ENCODE data around the gene AUP1.

DNA sequence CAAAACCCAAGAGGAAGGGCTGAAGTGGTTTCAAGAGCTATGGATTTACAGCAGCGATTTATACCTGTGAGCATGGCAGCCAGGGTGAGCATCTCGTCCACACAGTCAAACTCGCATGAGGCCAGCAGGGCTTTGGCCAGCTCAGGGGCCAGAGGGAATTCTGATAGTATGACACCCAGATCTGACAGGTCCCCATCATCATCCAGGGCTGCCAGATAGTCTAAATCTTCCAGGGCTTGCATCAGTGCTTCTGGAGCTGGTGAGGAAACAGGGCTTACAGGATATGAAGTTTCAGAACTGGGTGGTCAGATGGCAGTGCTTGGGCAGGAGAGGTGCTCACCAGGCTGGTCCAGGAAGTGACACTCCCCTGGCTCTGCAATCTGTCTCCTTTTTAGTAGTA lies 7.0 kb downstream of the AUP1 start:
- TF ChIP-seq, protein P1, sequence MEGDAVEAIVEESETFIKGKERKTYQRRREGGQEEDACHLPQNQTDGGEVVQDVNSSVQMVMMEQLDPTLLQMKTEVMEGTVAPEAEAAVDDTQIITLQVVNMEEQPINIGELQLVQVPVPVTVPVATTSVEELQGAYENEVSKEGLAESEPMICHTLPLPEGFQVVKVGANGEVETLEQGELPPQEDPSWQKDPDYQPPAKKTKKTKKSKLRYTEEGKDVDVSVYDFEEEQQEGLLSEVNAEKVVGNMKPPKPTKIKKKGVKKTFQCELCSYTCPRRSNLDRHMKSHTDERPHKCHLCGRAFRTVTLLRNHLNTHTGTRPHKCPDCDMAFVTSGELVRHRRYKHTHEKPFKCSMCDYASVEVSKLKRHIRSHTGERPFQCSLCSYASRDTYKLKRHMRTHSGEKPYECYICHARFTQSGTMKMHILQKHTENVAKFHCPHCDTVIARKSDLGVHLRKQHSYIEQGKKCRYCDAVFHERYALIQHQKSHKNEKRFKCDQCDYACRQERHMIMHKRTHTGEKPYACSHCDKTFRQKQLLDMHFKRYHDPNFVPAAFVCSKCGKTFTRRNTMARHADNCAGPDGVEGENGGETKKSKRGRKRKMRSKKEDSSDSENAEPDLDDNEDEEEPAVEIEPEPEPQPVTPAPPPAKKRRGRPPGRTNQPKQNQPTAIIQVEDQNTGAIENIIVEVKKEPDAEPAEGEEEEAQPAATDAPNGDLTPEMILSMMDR (IDR thresholded peaks at IDR 0.05), result no peak
- TF ChIP-seq POLR2AphosphoS5 (IDR thresholded peaks at IDR 0.05) (no peak), POLR2A (IDR thresholded peaks at IDR 0.05) (no peak)
